Measurements from ENCODE around the gene MTERF4.

GRCh38 chr2:241105641-241106040 is 3.6 kb upstream of the MTERF4 start:
- no peak for TF ChIP-seq CTCF (IDR thresholded peaks at IDR 0.05; ENCODE audit: low read depth, low read length)
- TF ChIP-seq EZH2phosphoT487 (IDR thresholded peaks at IDR 0.05; ENCODE audit: low read depth), result no peak

Data from OCI-LY3 (cell line).